Testis (tissue), 2 donors: ENCODE results near the gene CEP57.

Experiments used
- CTCF ChIP-seq, 3 experiments: fragments of 450-650 bp in 2 of 3; fragments of 200-600 bp in 1 of 3; sonication (generic) in 1 of 3; IDR thresholded peaks; one replicate each; pipeline ENCODE4 v1.5.1; 2016 to 2019; ENCODE audit warnings: antibody characterized with exemption in 3 of 3, mild to moderate bottlenecking in 2 of 3, moderate library complexity in 1 of 3
- POLR2A ChIP-seq: fragments of 450-650 bp; IDR thresholded peaks from one replicate; pipeline ENCODE4 v1.6.1; 2017; ENCODE audit warnings: antibody characterized with exemption, mild to moderate bottlenecking, moderate library complexity

GRCh38 chr11:95827696-95828095 is 37.4 kb downstream of the CEP57 start:
- TF ChIP-seq CTCF (IDR thresholded peaks at IDR 0.05), result no peak
- TF ChIP-seq POLR2A, result no peak
